RCC 7860 (cell line): ENCODE measurements around the gene OTOG.

Experiments
- DNase-seq: peaks from one replicate; pipeline ENCODE4 v3.0.0-alpha.2; 2015; ENCODE audit warnings: low spot score
- FAIRE-seq: peaks from 2 replicates; lab custom pipeline; 2012; peaks lifted over from hg19 to GRCh38; lab: Jason Lieb, UNC

The OTOG gene

DNA sequence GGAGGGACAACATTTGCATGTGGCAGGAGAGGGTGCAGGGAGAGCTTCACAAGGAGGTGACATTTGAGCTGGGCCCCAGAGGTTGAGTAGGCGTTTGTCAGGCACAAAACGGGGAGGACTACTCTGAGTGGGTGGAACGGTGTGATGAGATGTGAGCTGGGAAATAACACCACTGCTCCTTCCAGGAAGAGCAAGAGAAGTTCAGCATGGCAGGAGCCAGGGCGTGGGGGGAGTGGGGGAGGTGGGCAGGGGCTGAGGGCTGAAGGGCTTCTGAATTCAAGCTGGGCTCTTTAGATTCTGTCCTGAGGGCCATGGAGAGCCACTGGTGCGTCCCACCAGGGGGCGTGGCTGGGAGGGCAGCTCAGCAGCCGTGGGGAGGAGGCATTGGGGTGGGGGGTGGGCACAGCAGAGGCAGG, 54.2 kb downstream of the OTOG start:
- DNase-seq (no peak), FAIRE-seq (no peak)

DNA sequence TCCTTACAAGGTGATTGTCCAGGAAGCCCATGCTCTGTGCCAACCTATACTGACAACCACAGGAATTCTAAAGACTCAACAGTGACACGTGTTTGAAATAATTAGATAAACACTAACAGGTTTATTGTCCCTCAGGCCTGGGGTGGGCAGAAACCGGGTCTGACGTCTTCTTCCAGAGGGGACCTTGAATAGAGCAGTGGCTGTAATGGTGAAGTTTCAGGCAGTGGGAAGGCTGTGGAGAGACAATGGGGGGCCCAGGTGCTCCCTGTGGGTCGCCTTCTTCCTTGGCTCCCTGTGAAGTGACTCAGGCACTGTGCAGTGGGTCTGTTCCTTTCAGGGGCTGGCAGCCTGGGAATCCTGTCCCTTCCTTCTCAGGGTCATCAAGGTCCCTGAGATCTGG, 54.6 kb downstream of the OTOG start:
- DNase-seq (no peak), FAIRE-seq (no peak)

DNA sequence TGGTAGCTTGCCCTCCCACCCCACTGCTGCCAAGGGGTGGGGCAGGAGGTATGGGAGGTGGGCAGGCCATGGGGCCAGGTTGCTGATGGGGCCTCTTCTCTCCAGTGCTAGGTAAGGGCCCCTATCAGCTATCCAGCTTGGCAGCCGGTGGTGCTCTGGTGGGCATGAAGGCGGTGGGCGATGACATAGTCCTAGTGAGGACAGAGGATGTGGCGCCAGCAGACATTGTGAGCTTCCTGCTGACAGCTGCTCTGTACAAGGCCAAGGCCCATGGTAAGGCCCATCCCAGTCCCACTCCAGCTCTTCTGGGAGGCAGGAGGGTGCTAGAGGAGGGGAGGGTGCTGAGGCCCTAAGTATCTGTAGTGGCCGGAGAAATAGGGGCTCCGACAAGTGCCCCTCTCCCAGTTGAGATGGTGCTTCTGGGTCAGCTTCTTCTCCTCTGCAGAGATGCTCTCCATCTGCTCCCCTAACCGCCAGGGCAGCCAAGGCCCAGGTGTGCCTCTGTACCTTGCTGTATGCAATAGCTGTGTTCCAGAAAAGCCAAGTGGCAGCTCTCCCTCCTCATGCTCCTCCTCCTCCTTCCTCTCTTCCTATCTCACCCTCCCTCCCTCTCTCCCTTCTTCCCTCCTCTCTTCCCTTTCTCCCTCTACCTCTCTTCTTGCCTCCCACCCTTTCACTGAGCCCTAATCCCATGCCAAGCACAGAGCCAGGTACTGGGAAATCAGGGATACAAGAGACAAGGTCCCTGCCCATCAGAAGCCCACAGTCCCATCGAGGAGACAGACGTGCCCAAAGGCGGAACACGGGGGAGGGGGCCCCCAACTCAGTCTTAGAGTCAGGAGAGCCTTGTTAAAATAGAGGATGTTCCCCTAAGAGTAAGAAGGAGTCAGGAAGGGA, 55.3 kb downstream of the OTOG start:
- no peak for DNase-seq
- no peak for FAIRE-seq

DNA sequence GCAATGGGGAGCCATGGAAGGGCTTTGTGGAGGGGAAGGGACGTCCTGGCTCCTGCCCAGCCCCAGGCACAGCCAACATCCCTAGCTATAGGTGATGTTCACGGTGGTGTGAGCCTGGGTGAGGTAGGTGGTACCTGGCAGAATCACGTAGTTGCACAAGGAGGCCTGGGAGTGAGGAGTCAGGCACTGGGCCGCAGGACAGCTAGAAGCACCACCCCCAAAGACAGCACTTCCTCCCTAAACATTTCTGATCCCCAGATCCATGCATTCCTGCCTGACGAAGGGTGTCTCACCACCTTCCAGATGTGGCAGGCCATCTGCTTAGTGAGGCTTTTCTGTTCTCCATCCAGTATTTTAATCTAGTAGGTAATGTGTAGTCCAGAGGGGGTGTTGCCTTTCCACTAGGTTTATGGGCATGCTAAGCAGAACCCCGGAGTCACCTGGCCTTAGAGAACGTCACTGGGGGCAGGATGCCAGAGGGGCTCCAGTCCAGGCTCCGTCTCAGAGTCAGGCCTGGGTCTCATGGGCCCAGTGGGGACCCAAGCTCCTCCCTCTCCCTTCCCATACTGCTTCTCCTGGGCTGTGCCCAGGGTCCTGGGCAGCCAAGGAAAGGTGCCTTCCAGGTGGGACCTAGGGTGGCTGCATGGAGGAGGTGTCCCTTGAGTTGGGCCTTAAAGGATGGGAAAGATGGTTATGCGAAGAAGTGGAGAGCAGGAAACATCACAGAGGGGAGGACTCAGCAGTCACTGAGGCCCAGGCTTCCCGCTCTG, 56.2 kb downstream of the OTOG start:
- FAIRE-seq, result no peak
- no peak for DNase-seq

DNA sequence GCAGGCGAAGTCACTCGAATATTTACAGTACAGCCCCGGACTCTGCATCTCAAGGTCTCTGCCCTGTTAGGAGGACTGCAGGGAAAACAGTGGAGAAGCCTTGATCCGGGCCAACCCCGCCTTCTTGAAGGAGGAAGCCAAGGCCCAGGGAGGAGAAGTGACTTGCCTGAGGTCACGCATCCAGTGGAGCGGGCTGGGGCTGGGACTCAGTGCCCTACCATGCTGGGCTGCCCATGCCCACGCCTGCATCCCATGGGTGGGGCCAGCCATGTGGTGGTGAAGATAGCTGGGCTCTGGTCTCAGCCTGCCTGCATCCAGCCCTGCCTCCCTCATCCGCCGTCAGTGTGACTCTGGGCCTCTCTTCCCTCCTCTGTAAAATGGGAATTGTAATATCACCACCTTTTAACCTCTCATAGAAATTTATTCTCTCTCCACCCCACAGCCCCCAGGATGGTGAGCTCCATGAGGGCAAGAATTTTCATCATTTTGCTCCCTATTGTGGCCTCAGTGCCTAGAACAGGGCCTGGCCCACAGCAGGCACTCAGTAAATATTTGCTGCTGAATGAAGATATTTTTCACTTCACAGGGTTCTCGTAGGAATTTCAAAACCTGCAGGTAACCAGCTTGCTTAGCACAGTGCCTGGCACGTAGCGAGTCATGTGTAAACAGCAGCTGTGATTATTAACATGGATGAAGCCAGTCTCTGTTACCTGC, 57.3 kb downstream of the OTOG start:
- DNase-seq, result no peak
- FAIRE-seq, result no peak

DNA sequence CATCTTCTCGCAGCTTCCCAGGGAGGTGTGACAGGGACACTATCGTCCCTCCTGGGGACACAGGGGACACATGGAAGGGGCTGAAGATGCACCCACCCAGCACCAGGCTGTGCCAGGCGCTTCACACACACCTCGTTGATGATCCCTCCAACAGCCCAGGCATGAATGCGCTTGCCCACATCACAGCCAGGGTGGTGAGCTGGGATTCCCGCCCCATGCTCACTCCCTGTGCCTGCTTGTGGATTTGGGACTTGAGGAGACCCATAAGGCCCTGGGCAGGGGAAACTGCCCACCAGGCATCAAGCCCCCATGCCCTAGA, 57.8 kb downstream of the OTOG start:
- FAIRE-seq, result no peak
- no peak for DNase-seq

DNA sequence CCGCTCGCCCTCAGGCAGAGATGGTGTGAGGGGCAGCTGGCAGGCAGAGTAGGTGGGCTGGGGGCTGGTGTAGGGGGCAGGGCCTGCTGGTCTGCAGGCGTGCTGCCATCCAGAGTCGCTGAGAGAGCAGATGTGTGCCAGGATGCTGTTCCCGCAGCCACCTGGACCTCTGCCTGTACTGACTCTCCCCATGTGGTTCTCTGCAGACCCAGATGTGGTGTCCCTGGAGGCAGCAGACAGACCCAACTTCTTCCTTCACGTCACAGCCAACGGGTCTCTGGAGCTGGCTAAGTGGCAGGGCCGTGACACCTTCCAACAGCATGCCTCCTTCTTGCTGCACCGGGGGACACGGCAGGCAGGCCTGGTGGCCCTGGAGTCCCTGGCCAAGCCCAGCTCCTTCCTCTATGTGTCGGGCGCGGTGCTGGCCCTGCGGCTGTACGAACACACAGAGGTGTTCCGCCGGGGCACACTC, 58.6 kb downstream of the OTOG start:
- no peak for DNase-seq
- no peak for FAIRE-seq

DNA sequence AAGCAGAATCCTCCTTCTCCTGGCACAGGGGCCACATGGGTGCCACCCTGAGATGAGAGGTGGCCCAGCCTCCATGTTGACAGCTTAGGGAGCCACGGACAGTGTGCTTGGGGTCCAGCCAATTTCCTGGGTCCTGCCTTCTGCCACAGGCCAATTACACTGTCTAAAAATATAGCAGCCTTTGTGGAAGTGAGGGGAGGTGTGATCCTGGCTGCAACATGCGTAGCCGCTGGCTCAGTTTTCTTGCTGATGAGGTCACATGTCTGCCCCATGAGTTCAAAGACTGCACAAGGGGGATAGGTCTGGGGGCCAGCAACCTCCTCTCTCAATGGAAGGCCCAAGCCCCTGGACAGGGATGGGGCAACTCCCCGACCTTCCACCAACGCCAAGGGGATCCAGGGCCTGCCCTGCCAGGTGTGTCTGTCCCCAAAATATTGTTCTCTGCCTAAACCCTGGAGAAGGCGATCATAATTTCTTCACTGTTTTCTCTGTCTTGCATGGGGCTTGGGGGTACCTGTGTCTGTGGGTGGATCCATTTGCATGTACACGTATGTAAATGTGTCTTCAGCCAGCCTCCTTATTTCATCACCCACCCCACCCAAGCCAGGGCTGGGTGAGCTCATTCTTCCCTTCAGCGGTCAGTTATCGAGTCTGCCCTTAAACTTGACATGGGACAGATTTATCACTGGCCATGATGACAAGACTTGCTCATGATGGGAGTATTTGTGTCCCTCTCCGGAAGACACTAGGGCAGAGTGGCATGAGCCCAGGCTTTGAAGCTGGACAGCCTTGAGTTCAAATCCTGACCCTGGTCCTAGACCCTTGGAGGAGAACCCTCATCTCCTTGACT, 59.4 kb downstream of the OTOG start:
- FAIRE-seq, result no peak
- DNase-seq, result no peak

DNA sequence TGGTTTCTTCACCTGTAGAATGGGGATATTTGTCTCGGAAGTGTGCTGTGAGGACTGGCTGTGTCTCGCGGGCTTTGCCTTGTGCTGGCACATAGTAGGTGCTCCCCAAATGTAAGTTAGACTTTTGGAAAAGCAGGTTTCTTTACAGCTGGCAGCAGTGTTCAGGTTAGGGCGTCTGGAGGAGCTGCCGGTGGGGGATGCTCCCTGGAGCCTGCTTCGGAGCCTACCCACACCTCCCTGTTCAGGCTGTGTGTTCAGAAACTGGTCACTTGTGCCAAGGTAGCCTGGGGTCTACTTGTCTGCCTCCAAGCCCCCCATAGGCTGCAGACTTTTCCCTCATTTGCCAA, 60.0 kb downstream of the OTOG start:
- FAIRE-seq, result no peak
- DNase-seq, result no peak

DNA sequence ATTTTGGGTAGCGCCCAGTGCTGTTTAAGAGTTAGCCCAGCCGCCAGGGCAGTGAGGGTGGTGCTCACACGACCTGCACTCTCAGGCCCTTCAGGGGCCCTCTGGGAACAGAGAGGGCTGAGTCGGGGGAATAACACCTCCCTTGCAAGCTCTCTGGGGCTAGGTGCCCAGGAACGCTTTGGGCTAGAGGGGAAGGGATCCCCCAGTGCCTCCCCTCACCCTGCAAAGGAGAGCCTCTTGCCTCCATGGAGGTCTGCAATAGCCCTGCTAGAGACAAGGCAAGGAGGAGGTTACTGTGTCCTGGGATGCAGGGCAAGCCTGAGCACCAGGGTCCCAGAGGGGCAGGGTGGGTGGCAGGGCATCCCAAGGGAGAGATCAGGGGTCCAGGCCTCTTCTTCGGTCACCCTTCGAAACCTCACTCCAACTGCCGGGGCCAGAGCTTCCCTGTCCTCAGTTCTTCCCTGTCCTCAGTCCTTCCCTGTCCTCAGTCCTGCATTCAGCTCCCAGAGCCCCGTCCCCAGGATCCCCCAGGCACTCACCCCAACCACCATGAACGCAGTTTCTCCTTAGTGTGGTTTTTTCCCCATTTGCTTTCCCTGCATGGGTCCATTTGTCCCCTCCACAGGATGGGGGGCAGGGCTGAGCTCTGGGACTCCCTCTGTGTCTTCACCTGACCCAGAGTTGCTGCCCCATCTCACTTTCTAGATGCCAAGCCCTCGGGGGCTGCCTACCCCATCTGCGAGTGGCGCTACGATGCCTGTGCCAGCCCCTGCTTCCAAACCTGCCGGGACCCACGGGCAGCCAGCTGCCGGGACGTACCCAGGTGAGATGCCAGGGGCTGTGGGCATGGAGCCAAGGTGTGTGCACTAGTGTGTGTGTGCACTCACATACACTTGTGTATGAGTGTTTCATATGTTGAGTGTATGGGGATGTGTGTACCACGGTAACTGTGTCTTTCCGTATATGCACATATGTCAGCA, 60.8 kb downstream of the OTOG start:
- DNase-seq (no peak), FAIRE-seq (no peak)

DNA sequence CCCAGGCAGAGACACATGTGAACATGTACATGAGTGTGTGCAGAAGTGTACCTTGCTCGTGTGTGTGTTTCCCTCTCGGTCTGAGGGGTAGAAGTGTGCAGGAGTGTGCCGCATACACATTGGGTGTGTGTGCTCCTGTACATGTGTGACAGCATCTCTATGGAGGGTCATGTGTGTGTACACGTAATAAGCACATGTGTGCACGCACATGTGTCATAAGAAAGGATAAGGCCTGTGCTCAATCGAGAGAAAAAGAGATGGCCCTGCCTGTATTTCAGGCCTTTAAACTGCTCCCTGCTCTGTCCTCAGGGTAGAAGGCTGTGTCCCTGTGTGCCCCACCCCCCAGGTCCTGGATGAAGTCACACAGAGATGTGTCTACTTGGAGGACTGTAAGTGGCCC, 61.8 kb downstream of the OTOG start:
- FAIRE-seq (no peak), DNase-seq (no peak)

DNA sequence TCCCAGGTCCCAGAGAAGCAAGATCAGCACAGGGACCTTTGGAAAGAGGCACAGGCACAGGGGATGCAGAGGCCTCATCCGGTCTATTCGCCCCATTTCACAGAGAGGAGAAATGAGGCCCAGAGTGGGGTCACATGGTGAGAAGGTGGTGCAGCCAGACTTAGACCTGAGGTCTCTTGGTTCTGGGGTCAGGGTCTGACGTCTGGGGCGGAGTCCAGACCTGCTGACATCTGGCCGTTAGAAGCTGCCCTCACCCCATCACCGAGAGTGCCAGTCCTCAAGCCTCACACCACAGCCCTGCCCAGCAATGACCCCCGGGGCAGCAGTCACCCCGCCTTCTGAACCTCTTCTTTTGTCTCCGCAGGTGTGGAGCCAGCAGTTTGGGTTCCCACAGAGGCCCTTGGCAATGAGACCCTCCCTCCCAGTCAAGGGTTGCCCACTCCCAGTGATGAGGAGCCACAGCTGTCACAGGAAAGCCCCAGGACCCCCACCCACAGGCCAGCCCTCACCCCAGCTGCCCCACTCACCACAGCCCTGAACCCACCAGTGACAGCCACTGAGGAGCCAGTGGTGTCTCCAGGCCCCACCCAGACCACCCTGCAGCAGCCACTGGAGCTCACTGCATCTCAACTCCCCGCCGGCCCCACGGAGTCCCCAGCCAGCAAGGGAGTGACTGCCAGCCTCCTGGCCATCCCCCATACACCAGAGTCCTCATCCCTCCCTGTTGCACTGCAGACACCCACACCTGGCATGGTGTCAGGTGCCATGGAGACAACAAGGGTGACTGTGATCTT, 62.4 kb downstream of the OTOG start:
- no peak for DNase-seq
- no peak for FAIRE-seq

DNA sequence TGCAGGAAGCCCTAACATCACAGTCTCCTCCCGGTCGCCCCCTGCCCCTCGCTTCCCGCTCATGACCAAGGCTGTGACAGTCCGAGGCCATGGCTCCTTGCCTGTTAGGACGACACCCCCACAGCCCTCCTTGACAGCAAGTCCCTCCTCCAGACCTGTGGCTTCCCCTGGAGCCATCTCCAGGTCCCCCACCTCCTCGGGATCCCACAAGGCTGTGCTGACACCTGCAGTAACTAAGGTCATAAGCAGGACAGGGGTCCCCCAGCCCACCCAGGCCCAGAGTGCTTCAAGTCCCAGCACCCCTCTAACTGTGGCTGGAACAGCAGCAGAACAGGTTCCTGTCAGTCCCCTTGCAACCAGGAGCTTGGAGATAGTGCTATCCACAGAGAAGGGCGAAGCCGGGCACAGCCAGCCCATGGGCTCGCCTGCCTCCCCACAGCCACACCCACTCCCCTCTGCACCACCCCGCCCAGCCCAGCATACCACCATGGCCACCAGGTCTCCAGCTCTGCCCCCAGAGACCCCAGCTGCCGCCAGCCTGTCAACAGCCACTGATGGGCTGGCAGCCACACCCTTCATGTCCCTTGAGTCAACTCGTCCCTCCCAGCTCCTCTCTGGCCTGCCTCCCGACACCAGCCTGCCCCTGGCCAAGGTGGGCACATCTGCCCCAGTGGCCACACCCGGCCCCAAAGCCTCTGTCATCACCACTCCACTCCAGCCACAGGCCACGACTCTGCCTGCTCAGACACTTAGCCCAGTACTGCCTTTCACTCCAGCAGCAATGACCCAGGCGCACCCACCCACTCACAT, 63.2 kb downstream of the OTOG start:
- no peak for FAIRE-seq
- DNase-seq, result no peak

DNA sequence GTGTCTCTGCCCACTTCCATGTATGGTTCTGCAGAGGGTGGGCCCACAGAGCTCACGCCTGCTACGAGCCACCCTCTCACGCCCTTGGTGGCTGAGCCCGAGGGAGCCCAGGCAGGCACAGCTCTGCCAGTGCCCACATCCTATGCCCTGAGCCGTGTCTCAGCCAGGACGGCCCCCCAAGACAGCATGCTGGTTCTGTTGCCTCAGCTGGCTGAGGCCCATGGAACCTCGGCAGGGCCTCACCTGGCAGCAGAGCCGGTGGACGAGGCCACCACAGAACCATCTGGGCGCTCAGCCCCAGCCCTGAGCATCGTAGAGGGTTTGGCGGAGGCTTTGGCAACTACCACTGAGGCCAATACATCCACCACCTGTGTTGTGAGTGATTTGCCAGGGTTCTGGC, 64.0 kb downstream of the OTOG start:
- DNase-seq (no peak), FAIRE-seq (no peak)

DNA sequence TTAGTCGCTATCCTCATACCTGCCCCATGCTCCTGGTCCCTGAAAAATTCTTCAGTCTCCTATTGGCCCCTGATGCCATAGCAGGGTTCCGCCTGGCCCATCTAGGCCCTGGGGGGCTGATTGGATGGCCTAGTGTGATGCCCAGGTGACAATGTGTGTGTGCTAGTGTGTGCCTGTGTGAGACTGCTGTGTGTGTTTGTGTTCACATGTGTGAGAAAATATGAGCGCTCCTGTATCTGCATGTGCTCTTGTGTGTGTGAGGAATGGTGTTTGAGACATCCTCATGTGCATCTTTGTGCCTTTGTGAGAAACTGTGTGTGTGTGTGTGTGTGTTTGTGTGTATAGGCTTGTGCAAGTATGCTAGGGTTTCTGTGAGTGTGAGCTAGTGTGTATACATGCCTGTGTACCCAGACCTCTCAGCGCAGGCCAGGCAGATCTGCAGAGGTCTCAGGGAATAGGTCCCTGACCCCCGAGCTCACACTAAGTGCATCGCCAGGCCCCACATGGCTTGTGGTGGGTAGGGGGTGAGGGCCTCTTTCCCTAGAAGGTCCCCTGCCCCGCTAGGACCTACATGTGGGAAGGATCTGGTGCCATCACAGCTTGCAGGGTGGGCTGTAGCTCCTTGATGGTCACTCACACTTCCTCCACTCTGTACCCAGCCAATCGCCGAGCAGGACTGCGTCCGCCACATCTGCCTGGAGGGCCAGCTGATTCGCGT, 64.6 kb downstream of the OTOG start:
- no peak for DNase-seq
- no peak for FAIRE-seq

DNA sequence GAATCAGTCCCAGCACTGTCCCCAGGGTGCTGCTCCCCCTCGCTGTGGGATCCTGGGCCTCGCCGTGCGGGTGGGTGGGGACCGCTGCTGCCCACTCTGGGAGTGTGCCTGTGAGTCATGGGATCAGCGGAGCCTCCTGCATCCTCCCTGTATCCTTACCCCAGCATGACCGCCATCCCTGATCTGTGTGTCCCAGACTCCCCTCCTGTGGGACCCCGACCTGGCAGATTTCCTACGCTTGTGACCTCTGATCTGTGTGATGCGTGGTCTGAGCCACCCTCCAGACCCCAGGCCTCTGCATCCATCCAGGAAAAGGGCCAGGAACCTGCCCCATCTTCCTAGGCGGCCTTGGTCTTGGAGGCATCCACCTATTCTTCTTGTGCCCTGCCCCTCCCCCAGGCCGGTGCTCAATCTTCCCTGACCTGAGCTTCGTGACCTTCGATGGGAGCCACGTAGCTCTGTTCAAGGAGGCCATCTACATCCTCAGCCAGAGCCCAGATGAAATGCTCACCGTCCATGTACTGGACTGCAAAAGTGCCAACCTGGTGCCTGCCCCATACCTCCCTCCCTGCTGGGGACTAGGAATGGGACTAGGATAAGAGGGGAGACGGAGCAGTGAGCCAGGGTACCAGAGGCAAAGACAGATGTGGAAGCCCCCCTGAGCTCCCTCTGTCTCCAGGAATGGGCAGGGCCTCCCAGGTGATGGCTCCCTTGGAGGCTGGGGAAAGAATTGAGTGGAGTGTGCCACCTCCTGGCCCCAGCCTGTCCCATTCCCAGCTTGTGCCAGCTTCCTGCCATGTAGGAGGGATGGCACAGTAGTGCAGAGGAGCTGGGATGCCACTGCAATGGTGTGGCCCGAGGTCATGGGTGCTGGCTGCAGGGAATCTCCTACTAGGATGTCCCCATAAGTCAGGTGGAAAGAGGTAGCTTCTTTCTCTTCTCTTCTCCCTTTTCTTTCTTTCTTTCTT, 65.4 kb downstream of the OTOG start:
- DNase-seq (no peak), FAIRE-seq (no peak)
